VCaP (cell line): ENCODE data around the gene TAF1B.
A peak's percentile ranks its signal among the peaks of the same experiment; 100 is the strongest.

Source experiments
- H3K27ac ChIP-seq: fragments of 450-650 bp; 2 replicates; pipeline ENCODE4 v1.5.1; 2017
- CTCF ChIP-seq: fragments of 450-650 bp; conservative IDR thresholded peaks from 2 replicates; pipeline ENCODE4 v1.5.1; 2017; ENCODE audit warnings: mild to moderate bottlenecking, moderate library complexity

TAF1B gene

GRCh38 chr2:9939587-9940485, 96.6 kb downstream of the TAF1B start:
- TF ChIP-seq CTCF, result no peak
- H3K27ac ChIP-seq, result peak overlapping the region; percentile 44

GRCh38 chr2:9941196-9941995, 98.1 kb downstream of the TAF1B start:
- no peak overlapping the region for H3K27ac ChIP-seq
- TF ChIP-seq CTCF, result no peak

- TF ChIP-seq CTCF, result no peak
- no peak overlapping the region for H3K27ac ChIP-seq
Measured at GRCh38 chr2:9941996-9942390, 98.7 kb downstream of the TAF1B start.

- no peak overlapping the region for H3K27ac ChIP-seq
- TF ChIP-seq CTCF, result no peak
Measured at GRCh38 chr2:9944330-9944758, 101.1 kb downstream of the TAF1B start.

- no peak overlapping the region for H3K27ac ChIP-seq
- no peak for TF ChIP-seq CTCF
Measured at GRCh38 chr2:9945596-9945995, 102.3 kb downstream of the TAF1B start.

DNA sequence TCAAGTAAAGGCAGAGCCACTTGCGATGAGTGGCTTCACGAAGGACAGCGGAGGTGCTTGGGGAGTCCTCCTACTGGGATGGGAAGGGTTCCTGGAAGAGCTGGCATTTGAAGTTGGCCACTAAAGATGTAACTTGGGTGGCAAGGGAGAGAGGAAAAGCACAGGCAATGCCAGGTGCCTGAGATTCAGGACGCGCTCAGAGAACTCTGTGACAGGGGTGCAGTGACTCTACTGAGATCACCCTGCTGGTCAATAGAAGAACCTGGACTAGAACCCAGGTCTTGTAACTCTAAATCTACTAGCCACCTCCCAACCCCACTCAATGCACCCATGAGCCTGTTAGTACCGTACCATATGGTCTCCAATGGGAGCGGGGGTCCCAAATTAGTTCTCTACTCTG, 102.8 kb downstream of the TAF1B start:
- H3K27ac ChIP-seq, result no peak overlapping the region
- TF ChIP-seq CTCF, result no peak

DNA sequence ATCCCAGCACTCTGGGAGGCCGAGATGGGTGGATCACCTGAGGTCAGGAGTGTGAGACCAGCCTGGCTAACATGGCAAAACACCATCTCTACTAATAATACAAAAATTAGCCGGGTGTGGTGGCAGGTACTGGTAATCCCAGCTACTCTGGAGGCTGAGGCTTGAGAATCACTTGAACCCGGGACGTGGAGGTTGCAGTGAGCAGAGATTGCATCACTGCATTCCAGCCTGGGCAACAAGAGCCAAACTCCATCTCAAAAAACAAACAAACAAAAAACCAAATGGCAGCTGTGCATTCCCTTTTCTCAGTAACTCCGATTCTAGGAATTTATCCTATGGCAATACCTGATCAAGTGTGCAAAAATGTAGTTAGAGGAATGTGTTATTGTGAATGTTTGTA, 103.5 kb downstream of the TAF1B start:
- no peak overlapping the region for H3K27ac ChIP-seq
- TF ChIP-seq CTCF, result no peak
